Lower leg skin (tissue), 4 donors: ENCODE results near the gene EXOSC9. TPM values are rescaled to one million over a fixed set of nuclear protein-coding genes. Genes with fewer than 3 reads are reported as not detected.

Source experiments
- DNase-seq, 2 donors: peaks; one replicate each; pipeline ENCODE4 v3.0.0-alpha.2; 2019; ENCODE audit warnings: low spot score in 2 of 2
- H3K4me3 ChIP-seq: fragments of 200-600 bp; sonication (generic); 2 replicates; pipeline ENCODE4 v1.5.1; 2017; ENCODE audit warnings: mild to moderate bottlenecking, low read depth; ENCODE audit not compliant: poor library complexity, severe bottlenecking
- POLR2A ChIP-seq, 2 donors: fragments of 450-650 bp; IDR thresholded peaks; one replicate each; pipeline ENCODE4 v1.6.1; 2016 to 2017; ENCODE audit warnings: antibody characterized with exemption in 2 of 2, mild to moderate bottlenecking in 1 of 2, moderate library complexity in 1 of 2
- WGBS, 2 donors: methylation state at CpG; one replicate each; pipeline ENCODE4 v1.1.5; 2018; 5-methylcytosine and 5-hydroxymethylcytosine counted together
- intact Hi-C: fragments of 100-400 bp; cut with DNase I; formaldehyde crosslinking; loops from one replicate; pipeline ENCODE4 v1.15.0; 2023; ENCODE audit warnings: low total_unique reads
- total RNA-seq, 4 donors: library from RNA; depleted of rRNA; stranded (reverse); fragments of >200 nt; gene quantifications; one replicate each; pipeline ENCODE4 v1.1.0, GENCODE V29; 2016
- TF ChIP-seq, protein P1 (sequence below), 3 donors: fragments of 450-650 bp; IDR thresholded peaks; one replicate each; pipeline ENCODE4 v1.5.1; 2016; ENCODE audit warnings: antibody characterized with exemption in 3 of 3, mild to moderate bottlenecking in 3 of 3, moderate library complexity in 2 of 3

Gene EXOSC9
- total RNA-seq, 4 donors from 2014 or later: 15.2 to 35.7 (median 21.2) TPM

- WGBS, 2 donors: 75 to 77% methylated on average over 5 of the region's 5 CpGs
- intact Hi-C loops: no loop called here
- DNase-seq: no peak
- no peak overlapping the region for H3K4me3 ChIP-seq
- no peak for TF ChIP-seq POLR2A (IDR thresholded peaks at IDR 0.05)
- TF ChIP-seq, protein P1, sequence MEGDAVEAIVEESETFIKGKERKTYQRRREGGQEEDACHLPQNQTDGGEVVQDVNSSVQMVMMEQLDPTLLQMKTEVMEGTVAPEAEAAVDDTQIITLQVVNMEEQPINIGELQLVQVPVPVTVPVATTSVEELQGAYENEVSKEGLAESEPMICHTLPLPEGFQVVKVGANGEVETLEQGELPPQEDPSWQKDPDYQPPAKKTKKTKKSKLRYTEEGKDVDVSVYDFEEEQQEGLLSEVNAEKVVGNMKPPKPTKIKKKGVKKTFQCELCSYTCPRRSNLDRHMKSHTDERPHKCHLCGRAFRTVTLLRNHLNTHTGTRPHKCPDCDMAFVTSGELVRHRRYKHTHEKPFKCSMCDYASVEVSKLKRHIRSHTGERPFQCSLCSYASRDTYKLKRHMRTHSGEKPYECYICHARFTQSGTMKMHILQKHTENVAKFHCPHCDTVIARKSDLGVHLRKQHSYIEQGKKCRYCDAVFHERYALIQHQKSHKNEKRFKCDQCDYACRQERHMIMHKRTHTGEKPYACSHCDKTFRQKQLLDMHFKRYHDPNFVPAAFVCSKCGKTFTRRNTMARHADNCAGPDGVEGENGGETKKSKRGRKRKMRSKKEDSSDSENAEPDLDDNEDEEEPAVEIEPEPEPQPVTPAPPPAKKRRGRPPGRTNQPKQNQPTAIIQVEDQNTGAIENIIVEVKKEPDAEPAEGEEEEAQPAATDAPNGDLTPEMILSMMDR (IDR thresholded peaks at IDR 0.05): no peak
Observed at GRCh38 chr4:121794505-121795188, 6.5 kb upstream of the EXOSC9 start.

DNA sequence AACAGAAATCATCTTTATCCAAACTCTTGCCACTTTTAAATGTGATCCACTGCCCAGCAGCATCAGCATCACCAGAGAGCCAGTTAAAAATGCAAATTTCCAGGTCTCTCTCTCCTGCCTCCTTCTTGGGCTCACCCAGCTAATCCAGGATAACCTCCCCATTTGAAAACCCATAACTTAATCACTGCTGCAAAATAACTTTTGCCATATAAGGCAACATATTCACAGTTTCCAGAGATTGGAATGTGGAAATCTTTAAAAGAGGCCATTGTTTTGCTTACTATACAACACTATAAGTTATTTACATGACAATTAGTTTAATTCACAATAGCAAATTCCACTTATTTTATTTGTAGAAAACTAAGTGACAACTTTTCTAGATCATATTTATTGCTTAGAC is 4.8 kb upstream of the EXOSC9 start:
- H3K4me3 ChIP-seq: no peak overlapping the region
- DNase-seq: no peak
- TF ChIP-seq, protein P1 (IDR thresholded peaks at IDR 0.05): no peak
- no peak for TF ChIP-seq POLR2A (IDR thresholded peaks at IDR 0.05)
- intact Hi-C loops: no loop called here

- intact Hi-C loops: no loop called here
- DNase-seq: no peak
- WGBS, 2 donors: 81 to 84% methylated on average over 2 of the region's 2 CpGs
- H3K4me3 ChIP-seq: no peak overlapping the region
- TF ChIP-seq POLR2A (IDR thresholded peaks at IDR 0.05): no peak
- TF ChIP-seq, protein P1 (IDR thresholded peaks at IDR 0.05): no peak
Observed at GRCh38 chr4:121799208-121799823, 1.8 kb upstream of the EXOSC9 start.

- no peak overlapping the region for H3K4me3 ChIP-seq
- WGBS, 2 donors: 83 to 89% methylated on average over 3 of the region's 3 CpGs
- no peak for DNase-seq
- intact Hi-C loops: no loop called here
- TF ChIP-seq, protein P1 (IDR thresholded peaks at IDR 0.05): no peak
Observed at GRCh38 chr4:121799867-121800501, 1.1 kb upstream of the EXOSC9 start.

- WGBS, 2 donors: 57 to 69% methylated on average over 8 of the region's 8 CpGs
- TF ChIP-seq POLR2A (IDR thresholded peaks at IDR 0.05): no peak
- TF ChIP-seq, protein P1 (IDR thresholded peaks at IDR 0.05): no peak
- H3K4me3 ChIP-seq: peak overlapping the region; percentile 61
- DNase-seq: no peak
- intact Hi-C loops: no loop called here
Observed at GRCh38 chr4:121800638-121800960, 524 bp upstream of the EXOSC9 start.
